ENCODE results near the gene PLXNA2. TPM values are rescaled to one million over a fixed set of nuclear protein-coding genes. Genes with fewer than 3 reads are reported as not detected.

PLXNA2 gene
- total and polyA plus RNA-seq, 7 donors: 4.4 to 33.6 (median 20.8) TPM

- Histone ChIP-seq H3K4me1 (no peaks in the 10 kb centered on the region), H3K27ac (no peak overlapping the region), H3K4me3 (no peak overlapping the region), H3K27me3 (ENCODE audit: insufficient read depth in 3 of 3, low read length in 2 of 3) (no peaks in the 10 kb centered on the region), H3K36me3 (ENCODE audit: insufficient read depth in 1 of 2, low read depth in 1 of 2) (peaks cover 0 to 95% of the 10 kb centered on the region in 2 donors), H3K9me3 (no peaks in the 10 kb centered on the region)
- intact Hi-C loops (cut with DNase I): no loop called here
- DNase-seq (no peak), ATAC-seq (no peak)
- no peak for TF ChIP-seq CTCF (IDR thresholded peaks at IDR 0.05)
- 88 to 90% (median 88%) methylated on average over 8 to 9 of the region's 9 CpGs for WGBS, 3 donors
Observed at GRCh38 chr1:208036918-208037766, 207.0 kb downstream of the PLXNA2 start.

- no peak for DNase-seq
- intact Hi-C loops (cut with DNase I): no loop called here
- TF ChIP-seq CTCF (IDR thresholded peaks at IDR 0.05): peak; percentile 26
- Histone ChIP-seq H3K27ac (no peak overlapping the region), H3K27me3 (ENCODE audit: insufficient read depth in 3 of 3, low read length in 2 of 3) (no peaks in the 10 kb centered on the region), H3K9me3 (no peaks in the 10 kb centered on the region), H3K4me1 (no peaks in the 10 kb centered on the region), H3K36me3 (ENCODE audit: insufficient read depth in 1 of 2, low read depth in 1 of 2) (peaks cover 0 to 95% of the 10 kb centered on the region in 2 donors), H3K4me3 (no peak overlapping the region)
- 78 to 81% (median 81%) methylated on average over 8 of the region's 8 CpGs for WGBS, 3 donors
- peak; percentile 38 to 54 (median 42) for ATAC-seq
Observed at GRCh38 chr1:208036106-208036808, 207.9 kb downstream of the PLXNA2 start.

GRCh38 chr1:208034135-208034534 is 210.0 kb downstream of the PLXNA2 start:
- TF ChIP-seq CTCF (IDR thresholded peaks at IDR 0.05): no peak
- 79 to 89% (median 87%) methylated on average over 8 of the region's 8 CpGs for WGBS, 3 donors
- no peak overlapping the region for H3K4me3 ChIP-seq
- H3K27ac ChIP-seq: no peak overlapping the region
- no peaks in the 10 kb centered on the region for H3K9me3 ChIP-seq
- H3K4me1 ChIP-seq: peaks cover 5% of the 10 kb centered on the region
- no peaks in the 10 kb centered on the region for H3K27me3 ChIP-seq (ENCODE audit: insufficient read depth in 3 of 3, low read length in 2 of 3)
- ATAC-seq: no peak
- H3K36me3 ChIP-seq (ENCODE audit: insufficient read depth in 1 of 2, low read depth in 1 of 2): peaks cover 0 to 82% of the 10 kb centered on the region in 2 donors
- intact Hi-C loops (cut with DNase I): no loop called here
- DNase-seq: no peak

GRCh38 chr1:208033236-208033635 is 210.9 kb downstream of the PLXNA2 start:
- H3K4me1 ChIP-seq: peaks cover 5% of the 10 kb centered on the region
- peaks cover 0 to 82% of the 10 kb centered on the region in 2 donors for H3K36me3 ChIP-seq (ENCODE audit: insufficient read depth in 1 of 2, low read depth in 1 of 2)
- WGBS, 3 donors: 98 to 99% (median 99%) methylated on average over 10 of the region's 10 CpGs
- no peak overlapping the region for H3K4me3 ChIP-seq
- ATAC-seq: no peak
- no peak for DNase-seq
- H3K27me3 ChIP-seq (ENCODE audit: insufficient read depth in 3 of 3, low read length in 2 of 3): no peaks in the 10 kb centered on the region
- H3K9me3 ChIP-seq: no peaks in the 10 kb centered on the region
- no peak overlapping the region for H3K27ac ChIP-seq
- no peak for TF ChIP-seq CTCF (IDR thresholded peaks at IDR 0.05)
- intact Hi-C loops (cut with DNase I): no loop called here

All from psoas muscle (tissue), 8 donors.